HG03060 (cell line): ENCODE data around the gene UBP1.
"Not testable (repeated sequence)": the region's sequence is repeated elsewhere in the genome, so short reads cannot be mapped to it uniquely, and the experiment has no call there.

ENCODE experiments used
- ATAC-seq: cut with Tn5 transposase; IDR thresholded peaks from one replicate; pipeline ENCODE4 v1.9.1; 2021; ENCODE audit warnings: low read depth, moderate number of reproducible peaks; ENCODE audit not compliant: unreplicated experiment

UBP1 gene

GRCh38 chr3:33437556-33438283 lies 2.5 kb downstream of the UBP1 start:
- ATAC-seq: no peak

GRCh38 chr3:33433843-33434242 lies 6.4 kb downstream of the UBP1 start:
- ATAC-seq: no peak

GRCh38 chr3:33430571-33430970 lies 9.6 kb downstream of the UBP1 start:
- no peak for ATAC-seq

GRCh38 chr3:33430061-33430460 lies 10.1 kb downstream of the UBP1 start:
- no peak for ATAC-seq

- not testable (repeated sequence) for ATAC-seq
Observed at GRCh38 chr3:33429306-33429705, 10.9 kb downstream of the UBP1 start.

- no peak for ATAC-seq
Observed at GRCh38 chr3:33428734-33429133, 11.5 kb downstream of the UBP1 start.

GRCh38 chr3:33426630-33427317 lies 13.4 kb downstream of the UBP1 start:
- no peak for ATAC-seq

- no peak for ATAC-seq
Observed at GRCh38 chr3:33426068-33426467, 14.1 kb downstream of the UBP1 start.

GRCh38 chr3:33425453-33425852 lies 14.8 kb downstream of the UBP1 start:
- ATAC-seq: no peak

GRCh38 chr3:33424606-33425452 lies 15.4 kb downstream of the UBP1 start:
- ATAC-seq: no peak

GRCh38 chr3:33420966-33421365 lies 19.2 kb downstream of the UBP1 start:
- ATAC-seq: no peak

GRCh38 chr3:33419948-33420347 lies 20.3 kb downstream of the UBP1 start:
- ATAC-seq: no peak

GRCh38 chr3:33417066-33417673 lies 23.0 kb downstream of the UBP1 start:
- no peak for ATAC-seq

GRCh38 chr3:33410816-33411215 lies 29.4 kb downstream of the UBP1 start:
- ATAC-seq: not testable (repeated sequence)

- no peak for ATAC-seq
Observed at GRCh38 chr3:33403756-33404155, 36.4 kb downstream of the UBP1 start.

- ATAC-seq: no peak
Observed at GRCh38 chr3:33402936-33403335, 37.3 kb downstream of the UBP1 start.

- no peak for ATAC-seq
Observed at GRCh38 chr3:33401781-33402180, 38.4 kb downstream of the UBP1 start.

- ATAC-seq: no peak
Observed at GRCh38 chr3:33398410-33398809, 41.8 kb downstream of the UBP1 start.

GRCh38 chr3:33395900-33396299 lies 44.3 kb downstream of the UBP1 start:
- ATAC-seq: no peak

- no peak for ATAC-seq
Observed at GRCh38 chr3:33394403-33395054, 45.7 kb downstream of the UBP1 start.
